RWPE1 (cell line): Measurements from ENCODE around the gene ACACB.

Experiments used
- CTCF ChIA-PET: fragments of 350-600 bp; sonication (Branson Sonifier 250); formaldehyde crosslinking; extraction: SDS; loops from one replicate; lab custom pipeline; 2021; lab: Yijun Ruan, JAX
- POLR2A ChIA-PET: fragments of 400-600 bp; formaldehyde crosslinking; extraction: SDS; loops from one replicate; lab custom pipeline; 2020; ENCODE audit warnings: antibody characterized with exemption; ENCODE audit not compliant: low non-redundant PET; lab: Yijun Ruan, JAX
- DNase-seq: peaks from one replicate; pipeline ENCODE4 v3.0.0; 2012; ENCODE audit warnings: low spot score
- H3K27ac ChIP-seq: fragments of 450-650 bp; 2 replicates; pipeline ENCODE4 v1.5.1; 2017
- CTCF ChIP-seq: fragments of 450-650 bp; conservative IDR thresholded peaks from 2 replicates; pipeline ENCODE4 v1.5.1; 2017; ENCODE audit warnings: low read depth, mild to moderate bottlenecking

The ACACB gene

GRCh38 chr12:109247831-109248654, 131.7 kb downstream of the ACACB start:
- CTCF ChIA-PET, result interaction anchor here (0.7 to 1.6 kb wide), 2 partner anchors 16 to 93 kb away, joined by 3 to 5 read pairs; no protein-coding TSS in a partner anchor
- no peak for TF ChIP-seq CTCF
- no peak overlapping the region for H3K27ac ChIP-seq
- POLR2A ChIA-PET, result no interaction called here
- DNase-seq, result no peak

- no peak overlapping the region for H3K27ac ChIP-seq
- ChIA-PET POLR2A (no interaction called here), CTCF (no interaction called here)
- no peak for DNase-seq
- no peak for TF ChIP-seq CTCF
Measured at GRCh38 chr12:109250523-109250922, 134.1 kb downstream of the ACACB start.

- TF ChIP-seq CTCF, result no peak
- DNase-seq, result no peak
- no peak overlapping the region for H3K27ac ChIP-seq
- ChIA-PET POLR2A (no interaction called here), CTCF (no interaction called here)
Measured at GRCh38 chr12:109252799-109253198, 136.4 kb downstream of the ACACB start.

GRCh38 chr12:109253913-109254544, 137.6 kb downstream of the ACACB start:
- no peak for TF ChIP-seq CTCF
- H3K27ac ChIP-seq, result no peak overlapping the region
- no peak for DNase-seq
- CTCF ChIA-PET, result interaction anchor here (1.0 kb wide), 1 partner anchor 10 kb away, joined by 3 read pairs; no protein-coding TSS in a partner anchor
- POLR2A ChIA-PET, result no interaction called here

GRCh38 chr12:109255377-109255776, 139.0 kb downstream of the ACACB start:
- TF ChIP-seq CTCF, result no peak
- POLR2A ChIA-PET, result no interaction called here
- CTCF ChIA-PET, result no interaction called here
- DNase-seq, result no peak
- H3K27ac ChIP-seq, result no peak overlapping the region

GRCh38 chr12:109256011-109256410, 139.6 kb downstream of the ACACB start:
- POLR2A ChIA-PET, result no interaction called here
- CTCF ChIA-PET, result no interaction called here
- H3K27ac ChIP-seq, result no peak overlapping the region
- DNase-seq, result no peak
- TF ChIP-seq CTCF, result no peak
